Heart right ventricle (tissue), 16 donors: ENCODE measurements around the gene ARHGEF4. TPM values are rescaled to one million over a fixed set of nuclear protein-coding genes. Genes with fewer than 3 reads are reported as not detected.
A peak's percentile ranks its signal among the peaks of the same experiment; 100 is the strongest.

ENCODE experiments used
- ATAC-seq, 8 donors: fragments of 200-7000 bp; cut with Tn5 transposase; one replicate each; pipeline ENCODE4 v1.9.1; 2020; ENCODE audit warnings: mild to moderate bottlenecking in 8 of 8, moderate library complexity in 8 of 8, moderate number of reproducible peaks in 1 of 8
- DNase-seq, 2 donors: peaks; one replicate each; pipeline ENCODE4 v3.0.0-alpha.2; 2020
- H3K27ac ChIP-seq, 10 donors: fragments of 200-600 bp; sonication (generic) in 2 of 10; one replicate each; pipeline versions ENCODE4 v1.5.0 to v1.8.0; 2020 to 2022; ENCODE audit warnings: mild to moderate bottlenecking in 3 of 10
- H3K27me3 ChIP-seq, 7 donors: fragments of 200-600 bp; one replicate each; pipeline ENCODE4 v1.8.0; 2021 to 2022; ENCODE audit warnings: mild to moderate bottlenecking in 2 of 7
- H3K36me3 ChIP-seq, 9 donors: fragments of 200-600 bp; sonication (generic) in 1 of 9; one replicate each; pipeline versions ENCODE4 v1.5.0 to v1.8.0; 2020 to 2022; ENCODE audit warnings: mild to moderate bottlenecking in 2 of 9
- H3K4me1 ChIP-seq, 9 donors: fragments of 200-600 bp; sonication (generic) in 1 of 9; one replicate each; pipeline versions ENCODE4 v1.5.0 to v1.8.0; 2020 to 2022; ENCODE audit warnings: mild to moderate bottlenecking in 4 of 9
- H3K4me3 ChIP-seq, 10 donors: fragments of 200-600 bp; sonication (generic) in 2 of 10; one replicate each; pipeline versions ENCODE4 v1.5.0 to v1.8.0; 2020 to 2022; ENCODE audit warnings: mild to moderate bottlenecking in 7 of 10, moderate library complexity in 2 of 10
- H3K9me3 ChIP-seq, 11 donors: fragments of 200-600 bp in 10 of 11; sonication (generic) in 2 of 11; one replicate each; pipeline versions ENCODE4 v1.5.0 to v1.8.0; 2013 to 2022; ENCODE audit warnings: mild to moderate bottlenecking in 2 of 11, control low read depth in 1 of 11, moderate library complexity in 1 of 11
- WGBS, 2 donors: extraction: QIAGEN DNeasy Blood & Tissue Kit; methylation state at CpG; one replicate each; pipeline ENCODE4 v1.1.7; 2013; ENCODE audit warnings: inconsistent platforms in 1 of 2; 5-methylcytosine and 5-hydroxymethylcytosine counted together
- intact Hi-C, 10 donors: fragments of 100-400 bp; cut with DNase I; formaldehyde crosslinking; loops; one replicate each; pipeline versions ENCODE4 v1.11.1 to v1.14.2; 2022
- polyA plus RNA-seq, 2 donors: library from polyadenylated mRNA; stranded (reverse); fragments of 200-250 nt; gene quantifications; one replicate each; pipeline ENCODE4 v1.2.3, GENCODE V29; 2013
- total RNA-seq, 10 donors: library from RNA; stranded (reverse); fragmentation: NEBNext Ultra II Directional in 3 of 10; extraction: Animal tissue kit (Norgen Biotek cat#: 25700) in 3 of 10; gene quantifications; one replicate each; pipeline versions ENCODE4 v1.2.1 to v1.2.4, GENCODE V29; 2021 to 2023
- TF ChIP-seq, protein P1 (sequence below), 9 donors: fragments of 200-600 bp; sonication (generic) in 2 of 9; IDR thresholded peaks; one replicate each; pipeline versions ENCODE4 v1.5.0 to v1.8.0; 2021 to 2022; ENCODE audit warnings: antibody characterized with exemption in 9 of 9, mild to moderate bottlenecking in 5 of 9, moderate library complexity in 1 of 9
- donor health status: Arrhythmogenic right ventricular cardiomyopathy.
- donor health status: ischemic (EF 13 %, LVEDD 7.1; RV severe dilation, severe dysfunction).
- donor health status: healthy with polysubstance abuse.
- donor health status: DM: no; HTN: yes; CAD: no.
- donor health status: DM: no; HTN: no; CAD: no.
- donor health status: ischemic (EF 25% LVEDD 6.9; RV normal size, moderate dysfunction).
- donor health status: ischemic (EF 25% LVEDD 5.7; RV mildly dilated, moderate dysfunction).
- donor health status: healthy.
- donor health status: DM: yes; HTN: yes; CAD: no.
- donor health status: Ischemic cardiomyopathy.
- donor health status: ischemic (EF 35%, LVEDD 5.7; RV mildly dilated, moderate dysfunction).
- donor health status: nonischemic (EF 11% LVEDD 7.7; RV severe dilation, severe dysfunction).
- donor health status: DM: yes; HTN: yes; CAD: no.
- donor health status: PGD.
- donor health status: ischemic (EF 29% LVEDD 5.4; RV normal size, mild dysfunction).
- donor health status: nonischemic (EF 23%, LVEDD 6.1; RV moderate dilation, normal function).

Gene ARHGEF4
- total and polyA plus RNA-seq, 12 donors: 0.67 to 6.5 (median 3.4) TPM

DNA sequence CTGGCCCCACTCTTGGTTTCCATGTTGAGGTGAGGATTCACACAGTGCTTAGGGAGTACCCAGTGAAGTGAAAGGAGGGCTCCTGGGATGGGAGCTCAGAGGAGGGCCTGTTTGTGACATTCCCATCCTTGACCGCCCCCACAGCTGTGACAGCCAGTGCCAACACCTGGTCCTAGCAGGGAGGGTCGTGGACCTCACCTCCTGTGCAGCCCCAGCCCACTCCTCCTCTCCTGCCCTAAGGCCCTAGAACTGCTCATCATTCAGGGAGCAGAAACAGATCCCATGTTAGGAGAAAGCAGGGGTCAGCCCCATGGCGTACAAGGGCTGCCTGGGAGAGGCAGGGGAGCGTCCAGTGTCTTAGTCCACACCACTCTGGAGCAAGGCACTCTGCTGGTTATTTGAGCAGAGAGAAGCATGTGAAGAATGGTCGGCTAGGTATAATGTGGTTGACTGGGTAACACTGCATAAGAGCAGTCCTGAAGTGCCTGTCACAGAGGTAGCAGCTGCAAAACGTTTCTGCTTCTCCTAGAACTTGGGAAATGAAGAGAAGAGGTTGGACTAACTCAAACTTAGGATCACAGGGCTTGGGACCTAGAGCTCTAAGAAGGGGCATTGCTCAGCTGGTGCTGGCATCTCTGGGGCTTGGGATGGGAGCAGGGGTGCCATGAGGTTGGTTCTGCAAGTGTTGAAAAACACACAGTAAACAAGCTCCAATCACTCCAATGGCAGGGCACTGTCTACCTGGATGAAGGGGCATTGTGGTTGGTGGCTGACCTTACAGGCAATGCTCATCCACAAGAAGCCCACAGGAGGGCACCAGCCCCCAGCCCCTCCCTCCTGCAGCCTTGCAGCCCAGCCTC is 200.9 kb downstream of the ARHGEF4 start:
- Histone ChIP-seq H3K27me3 (peaks cover 4 to 72% (median 52%) of the 10 kb centered on the region in 7 donors), H3K27ac (no peak overlapping the region), H3K4me1 (peaks cover 0 to 13% (median 9%) of the 10 kb centered on the region in 9 donors), H3K9me3 (no peaks in the 10 kb centered on the region), H3K4me3 (no peak overlapping the region), H3K36me3 (no peaks in the 10 kb centered on the region)
- WGBS, 2 donors: 69 to 71% methylated on average over 6 of the region's 6 CpGs
- intact Hi-C loops: no loop called here
- DNase-seq: no peak
- ATAC-seq: no peak
- TF ChIP-seq, protein P1, sequence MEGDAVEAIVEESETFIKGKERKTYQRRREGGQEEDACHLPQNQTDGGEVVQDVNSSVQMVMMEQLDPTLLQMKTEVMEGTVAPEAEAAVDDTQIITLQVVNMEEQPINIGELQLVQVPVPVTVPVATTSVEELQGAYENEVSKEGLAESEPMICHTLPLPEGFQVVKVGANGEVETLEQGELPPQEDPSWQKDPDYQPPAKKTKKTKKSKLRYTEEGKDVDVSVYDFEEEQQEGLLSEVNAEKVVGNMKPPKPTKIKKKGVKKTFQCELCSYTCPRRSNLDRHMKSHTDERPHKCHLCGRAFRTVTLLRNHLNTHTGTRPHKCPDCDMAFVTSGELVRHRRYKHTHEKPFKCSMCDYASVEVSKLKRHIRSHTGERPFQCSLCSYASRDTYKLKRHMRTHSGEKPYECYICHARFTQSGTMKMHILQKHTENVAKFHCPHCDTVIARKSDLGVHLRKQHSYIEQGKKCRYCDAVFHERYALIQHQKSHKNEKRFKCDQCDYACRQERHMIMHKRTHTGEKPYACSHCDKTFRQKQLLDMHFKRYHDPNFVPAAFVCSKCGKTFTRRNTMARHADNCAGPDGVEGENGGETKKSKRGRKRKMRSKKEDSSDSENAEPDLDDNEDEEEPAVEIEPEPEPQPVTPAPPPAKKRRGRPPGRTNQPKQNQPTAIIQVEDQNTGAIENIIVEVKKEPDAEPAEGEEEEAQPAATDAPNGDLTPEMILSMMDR (IDR thresholded peaks at IDR 0.05): no peak

DNA sequence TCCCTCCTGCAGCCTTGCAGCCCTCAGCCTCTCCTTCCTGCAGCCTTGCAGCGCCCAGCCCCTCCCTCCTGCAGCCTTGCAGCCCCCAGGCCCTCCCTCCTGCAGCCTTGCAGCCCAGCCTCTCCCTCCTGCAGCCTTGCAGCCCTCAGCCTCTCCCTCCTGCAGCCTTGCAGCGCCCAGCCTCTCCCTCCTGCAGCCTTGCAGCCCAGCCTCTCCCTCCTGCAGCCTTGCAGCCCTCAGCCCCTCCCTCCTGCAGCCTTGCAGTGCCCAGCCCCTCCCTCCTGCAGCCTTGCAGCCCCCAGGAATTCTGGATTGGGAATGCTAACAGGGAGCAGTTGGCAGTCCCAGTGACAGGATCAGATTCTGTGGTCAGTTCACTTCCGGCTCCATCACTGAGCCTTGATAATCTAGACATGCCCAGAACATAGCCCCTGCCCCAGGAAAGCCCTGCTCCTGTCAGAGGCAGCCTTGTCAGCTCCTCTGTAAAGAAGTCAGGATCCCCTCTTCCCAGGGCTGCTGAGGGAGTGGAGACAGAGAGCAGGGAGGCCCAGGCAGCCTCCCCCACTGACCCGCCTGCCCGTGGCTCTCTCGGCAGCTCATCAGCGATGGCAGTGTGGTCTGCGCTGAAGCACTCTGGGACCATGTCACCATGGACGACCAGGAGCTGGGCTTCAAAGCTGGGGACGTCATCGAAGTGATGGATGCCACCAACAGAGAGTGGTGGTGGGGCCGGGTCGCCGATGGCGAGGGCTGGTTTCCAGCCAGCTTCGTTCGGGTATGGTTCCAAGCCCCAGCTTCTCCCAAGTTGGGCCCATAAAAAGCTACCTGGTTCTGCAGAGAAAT is 201.8 kb downstream of the ARHGEF4 start:
- no peak overlapping the region for H3K27ac ChIP-seq
- H3K4me3 ChIP-seq: no peak overlapping the region
- H3K36me3 ChIP-seq: no peaks in the 10 kb centered on the region
- intact Hi-C loops: no loop called here
- H3K9me3 ChIP-seq: no peaks in the 10 kb centered on the region
- H3K4me1 ChIP-seq: peaks cover 0 to 13% (median 9%) of the 10 kb centered on the region in 9 donors
- TF ChIP-seq, protein P1 (IDR thresholded peaks at IDR 0.05): no peak
- ATAC-seq (no peak), DNase-seq (no peak)
- H3K27me3 ChIP-seq: peaks cover 4 to 70% (median 48%) of the 10 kb centered on the region in 7 donors
- WGBS, 2 donors: 91 to 92% methylated on average over 17 of the region's 17 CpGs

DNA sequence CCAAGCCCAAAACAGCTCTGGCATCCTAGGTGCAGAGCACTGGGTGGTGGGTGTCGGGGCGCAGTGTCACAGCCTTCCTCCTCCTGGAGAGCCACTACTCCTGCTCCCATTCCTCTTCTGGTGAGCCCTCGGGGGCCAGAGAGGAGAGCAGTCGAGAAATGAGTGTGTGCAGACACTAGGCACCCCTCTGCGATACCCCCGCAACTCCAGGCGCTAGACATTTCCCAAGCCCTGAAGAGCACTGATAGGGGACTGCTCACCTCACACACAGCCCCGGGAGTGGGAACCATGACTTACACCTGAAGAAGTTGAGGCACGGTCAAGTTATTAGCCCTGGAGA is 202.4 kb downstream of the ARHGEF4 start:
- TF ChIP-seq, protein P1 (IDR thresholded peaks at IDR 0.05): no peak
- no peak overlapping the region for H3K27ac ChIP-seq
- WGBS, 2 donors: 93 to 94% methylated on average over 9 of the region's 9 CpGs
- H3K4me1 ChIP-seq: peaks cover 0 to 13% (median 9%) of the 10 kb centered on the region in 9 donors
- DNase-seq (no peak), ATAC-seq (no peak)
- H3K4me3 ChIP-seq: no peak overlapping the region
- H3K36me3 ChIP-seq: no peaks in the 10 kb centered on the region
- no peaks in the 10 kb centered on the region for H3K9me3 ChIP-seq
- peaks cover 4 to 64% (median 43%) of the 10 kb centered on the region in 7 donors for H3K27me3 ChIP-seq
- intact Hi-C loops: no loop called here

DNA sequence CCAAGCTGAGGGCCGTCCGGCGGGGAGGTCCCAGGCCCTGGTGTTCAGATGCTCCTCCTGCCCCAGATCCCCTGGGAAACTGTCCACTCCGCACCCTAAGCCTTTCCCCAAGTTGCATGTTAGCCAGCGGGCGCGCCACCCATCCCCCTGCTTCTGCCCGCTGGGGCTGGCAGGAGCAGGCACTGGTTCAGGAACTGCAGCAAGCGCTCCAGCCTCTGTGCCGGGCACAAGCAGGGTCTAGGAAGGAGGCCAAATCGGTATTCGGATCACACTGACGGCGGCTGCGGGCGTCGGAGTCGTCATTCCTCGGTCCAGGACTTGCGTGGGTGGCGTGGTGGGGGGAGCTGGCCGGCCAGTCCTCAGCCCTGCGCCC is 202.8 kb downstream of the ARHGEF4 start:
- H3K9me3 ChIP-seq: no peaks in the 10 kb centered on the region
- no peak overlapping the region for H3K27ac ChIP-seq
- H3K36me3 ChIP-seq: no peaks in the 10 kb centered on the region
- TF ChIP-seq, protein P1 (IDR thresholded peaks at IDR 0.05): no peak
- peak in 1 of 8 donors; percentile 7 for ATAC-seq
- H3K27me3 ChIP-seq: peaks cover 4 to 60% (median 38%) of the 10 kb centered on the region in 7 donors
- intact Hi-C loops: no loop called here
- WGBS, 2 donors: 56 to 59% methylated on average over 23 of the region's 23 CpGs
- DNase-seq: no peak
- peak overlapping the region in 7 of 10 donors; percentile 27 to 40 (median 33) for H3K4me3 ChIP-seq
- H3K4me1 ChIP-seq: peaks cover 0 to 13% (median 9%) of the 10 kb centered on the region in 9 donors
